Gastroesophageal sphincter (tissue), 4 donors: ENCODE measurements around the gene DGKI. TPM values are rescaled to one million over a fixed set of nuclear protein-coding genes. Genes with fewer than 3 reads are reported as not detected.
"Not testable (repeated sequence)": the region's sequence is repeated elsewhere in the genome, so short reads cannot be mapped to it uniquely, and the experiment has no call there.

Experiments used
- ATAC-seq: fragments of 150-250 bp; one replicate; pipeline ENCODE4 v1.9.1; 2016; ENCODE audit warnings: mild to moderate bottlenecking, moderate library complexity
- H3K27ac ChIP-seq, 4 donors: fragments of 200-600 bp; sonication (generic) in 3 of 4; 1 replicate in 3 of 4; 2 replicates in 1 of 4; pipeline ENCODE4 v1.5.1; 2016 to 2019
- H3K27me3 ChIP-seq: fragments of 200-600 bp; sonication (generic); one replicate; pipeline ENCODE4 v1.5.1; 2019
- H3K36me3 ChIP-seq, 2 donors: fragments of 200-600 bp; sonication (generic); one replicate each; pipeline ENCODE4 v1.5.1; 2019; ENCODE audit warnings: control low read depth in 1 of 2
- H3K4me1 ChIP-seq, 3 donors: fragments of 200-600 bp; sonication (generic); 1 replicate in 2 of 3; 2 replicates in 1 of 3; pipeline ENCODE4 v1.5.1; 2016 to 2019; ENCODE audit warnings: control low read depth in 2 of 3
- H3K4me3 ChIP-seq, 2 donors: fragments of 200-600 bp; sonication (generic); one replicate each; pipeline ENCODE4 v1.5.1; 2019; ENCODE audit warnings: mild to moderate bottlenecking in 1 of 2, moderate library complexity in 1 of 2
- H3K9me3 ChIP-seq, 3 donors: fragments of 200-600 bp; sonication (generic); one replicate each; pipeline ENCODE4 v1.5.1; 2017 to 2019; ENCODE audit warnings: control low read depth in 2 of 3
- EP300 ChIP-seq: sonication (generic); formaldehyde crosslinking; IDR thresholded peaks from one replicate; pipeline ENCODE4 v1.6.1; 2017; ENCODE audit warnings: antibody characterized with exemption, mild to moderate bottlenecking
- POLR2A ChIP-seq, 2 donors: fragments of 450-650 bp; IDR thresholded peaks; one replicate each; pipeline ENCODE4 v1.6.1; 2017; ENCODE audit warnings: antibody characterized with exemption in 2 of 2, mild to moderate bottlenecking in 2 of 2, moderate library complexity in 1 of 2
- POLR2AphosphoS5 ChIP-seq: sonication (generic); formaldehyde crosslinking; IDR thresholded peaks from one replicate; pipeline ENCODE4 v1.6.1; 2017; ENCODE audit warnings: antibody characterized with exemption
- WGBS, 2 donors: methylation state at CpG; one replicate each; pipeline ENCODE4 v1.1.5; 2018; ENCODE audit warnings: low coverage in 1 of 2; 5-methylcytosine and 5-hydroxymethylcytosine counted together
- total RNA-seq, 4 donors: library from RNA; depleted of rRNA; stranded (reverse); fragments of >200 nt; gene quantifications; one replicate each; pipeline ENCODE4 v1.1.0, GENCODE V29; 2016
- TF ChIP-seq, protein P1 (sequence below), 4 experiments: fragments of 200-600 bp in 2 of 4; fragments of 450-650 bp in 2 of 4; sonication (generic) in 1 of 4; IDR thresholded peaks; one replicate each; pipeline ENCODE4 v1.5.1; 2017 to 2019; ENCODE audit warnings: antibody characterized with exemption in 4 of 4, mild to moderate bottlenecking in 2 of 4, moderate library complexity in 2 of 4

DGKI gene
- total RNA-seq, 4 donors from 2014 or later, result 0.27 to 4.8 (median 3.2) TPM

DNA sequence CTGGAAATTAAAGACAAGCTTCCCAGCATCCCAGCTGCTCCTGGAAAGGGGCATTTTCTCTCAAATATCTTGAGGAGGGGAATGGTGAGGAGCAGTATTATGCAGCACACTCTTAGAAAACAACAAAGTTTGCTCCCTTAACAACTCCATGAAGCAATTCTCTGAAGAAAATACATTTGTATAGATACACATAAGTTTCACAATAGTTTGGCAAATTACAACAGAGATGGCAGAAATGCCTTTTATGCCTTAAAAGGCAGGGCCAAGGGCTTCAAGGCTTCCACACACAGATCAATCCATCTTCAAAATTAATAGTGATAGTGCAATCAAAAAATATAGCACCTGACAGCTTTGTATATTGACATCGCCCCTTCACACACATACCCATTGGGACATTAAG lies 12.2 kb downstream of the DGKI start:
- no peak for ATAC-seq
- Histone ChIP-seq H3K36me3 (no peaks in the 10 kb centered on the region), H3K4me1 (peaks cover 0 to 12% (median 5%) of the 10 kb centered on the region in 3 donors), H3K27ac (no peak overlapping the region), H3K9me3 (peaks cover 0 to 17% (median 0%) of the 10 kb centered on the region in 3 donors), H3K27me3 (no peaks in the 10 kb centered on the region), H3K4me3 (no peak overlapping the region)
- WGBS, 2 donors, result 91 to 100% methylated on average over 1 of the region's 1 CpG
- TF ChIP-seq EP300 (no peak), POLR2AphosphoS5 (no peak), POLR2A (IDR thresholded peaks at IDR 0.05) (no peak)
- TF ChIP-seq, protein P1, sequence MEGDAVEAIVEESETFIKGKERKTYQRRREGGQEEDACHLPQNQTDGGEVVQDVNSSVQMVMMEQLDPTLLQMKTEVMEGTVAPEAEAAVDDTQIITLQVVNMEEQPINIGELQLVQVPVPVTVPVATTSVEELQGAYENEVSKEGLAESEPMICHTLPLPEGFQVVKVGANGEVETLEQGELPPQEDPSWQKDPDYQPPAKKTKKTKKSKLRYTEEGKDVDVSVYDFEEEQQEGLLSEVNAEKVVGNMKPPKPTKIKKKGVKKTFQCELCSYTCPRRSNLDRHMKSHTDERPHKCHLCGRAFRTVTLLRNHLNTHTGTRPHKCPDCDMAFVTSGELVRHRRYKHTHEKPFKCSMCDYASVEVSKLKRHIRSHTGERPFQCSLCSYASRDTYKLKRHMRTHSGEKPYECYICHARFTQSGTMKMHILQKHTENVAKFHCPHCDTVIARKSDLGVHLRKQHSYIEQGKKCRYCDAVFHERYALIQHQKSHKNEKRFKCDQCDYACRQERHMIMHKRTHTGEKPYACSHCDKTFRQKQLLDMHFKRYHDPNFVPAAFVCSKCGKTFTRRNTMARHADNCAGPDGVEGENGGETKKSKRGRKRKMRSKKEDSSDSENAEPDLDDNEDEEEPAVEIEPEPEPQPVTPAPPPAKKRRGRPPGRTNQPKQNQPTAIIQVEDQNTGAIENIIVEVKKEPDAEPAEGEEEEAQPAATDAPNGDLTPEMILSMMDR (IDR thresholded peaks at IDR 0.05), result no peak

DNA sequence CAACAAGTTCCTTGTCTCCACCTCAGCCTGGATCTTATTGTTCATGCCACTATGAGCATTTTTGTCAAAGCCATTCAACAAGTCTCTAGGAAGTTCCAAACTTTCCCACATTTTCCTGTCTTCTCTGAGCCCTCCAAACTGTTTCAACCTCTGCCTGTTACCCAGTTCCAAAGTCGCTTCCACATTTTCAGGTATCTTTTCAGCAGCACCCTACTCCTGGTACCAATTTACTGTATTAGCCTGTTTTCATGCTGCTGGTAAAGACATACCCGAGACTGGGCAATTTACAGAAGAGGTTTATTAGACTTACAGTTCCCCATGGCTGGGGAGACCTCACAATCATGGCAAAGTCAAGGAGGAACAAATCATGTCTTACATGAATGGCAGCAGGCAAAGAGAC lies 13.8 kb downstream of the DGKI start:
- not testable (repeated sequence) for H3K27ac ChIP-seq, H3K36me3 ChIP-seq, H3K27me3 ChIP-seq, H3K4me3 ChIP-seq, ATAC-seq
- Histone ChIP-seq H3K9me3 (peaks cover 0 to 17% (median 0%) of the 10 kb centered on the region in 3 donors), H3K4me1 (peaks cover 0 to 14% (median 5%) of the 10 kb centered on the region in 3 donors)
- WGBS, 2 donors, result 100% methylated on average over 1 of the region's 2 CpGs

- 92 to 100% methylated on average over 2 of the region's 2 CpGs for WGBS, 2 donors
- TF ChIP-seq EP300, result no peak
- no peak for TF ChIP-seq POLR2AphosphoS5
- no peak for TF ChIP-seq POLR2A (IDR thresholded peaks at IDR 0.05)
- TF ChIP-seq, protein P1 (IDR thresholded peaks at IDR 0.05), result no peak
Measured at GRCh38 chr7:137832382-137832781, 14.4 kb downstream of the DGKI start.

DNA sequence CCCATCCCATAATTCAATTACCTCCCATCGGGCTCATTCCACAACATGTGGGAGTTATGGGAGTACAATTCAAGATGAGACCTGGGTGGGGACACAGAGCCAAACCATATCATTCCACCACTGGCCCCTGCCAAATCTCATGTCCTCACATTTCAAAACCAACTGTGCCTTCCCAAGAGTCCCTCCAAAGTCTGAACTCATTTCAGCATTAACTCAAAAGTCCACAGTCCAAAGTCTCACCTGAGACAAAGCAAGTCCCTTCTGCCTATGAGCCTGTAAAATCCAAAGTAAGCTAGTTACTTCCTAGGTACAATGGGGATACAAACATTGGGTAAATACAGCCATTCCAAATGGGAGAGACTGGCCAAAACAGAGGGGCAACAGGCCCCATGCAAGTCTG lies 15.2 kb downstream of the DGKI start:
- not testable (repeated sequence) for H3K27ac ChIP-seq, H3K4me3 ChIP-seq, ATAC-seq, H3K36me3 ChIP-seq, H3K27me3 ChIP-seq
- 100% methylated on average over 1 of the region's 1 CpG for WGBS, 2 donors
- Histone ChIP-seq H3K4me1 (peaks cover 0 to 13% (median 5%) of the 10 kb centered on the region in 3 donors), H3K9me3 (peaks cover 0 to 17% (median 0%) of the 10 kb centered on the region in 3 donors)

More at GRCh38 chr7:137832382-137832781, 14.4 kb downstream of the DGKI start:
- Histone ChIP-seq H3K4me3 (no peak overlapping the region), H3K27me3 (no peaks in the 10 kb centered on the region), H3K9me3 (peaks cover 0 to 17% (median 0%) of the 10 kb centered on the region in 3 donors), H3K36me3 (no peaks in the 10 kb centered on the region), H3K27ac (no peak overlapping the region), H3K4me1 (peaks cover 0 to 14% (median 5%) of the 10 kb centered on the region in 3 donors)
- ATAC-seq, result no peak

- Histone ChIP-seq H3K4me3 (no peak overlapping the region), H3K27me3 (no peaks in the 10 kb centered on the region), H3K27ac (no peak overlapping the region), H3K9me3 (peaks cover 0 to 17% (median 0%) of the 10 kb centered on the region in 3 donors), H3K36me3 (no peaks in the 10 kb centered on the region), H3K4me1 (peaks cover 0 to 10% (median 5%) of the 10 kb centered on the region in 3 donors)
- TF ChIP-seq EP300 (no peak), POLR2AphosphoS5 (no peak), POLR2A (IDR thresholded peaks at IDR 0.05) (no peak)
- TF ChIP-seq, protein P1 (IDR thresholded peaks at IDR 0.05), result no peak
- whole genome bisulfite sequencing, 2 donors, result 48 to 66% methylated on average over 5 to 7 of the region's 7 CpGs
- no peak for ATAC-seq
Measured at GRCh38 chr7:137829337-137829992, 17.3 kb downstream of the DGKI start.

GRCh38 chr7:137828456-137828855 lies 18.3 kb downstream of the DGKI start:
- ATAC-seq, result no peak
- H3K9me3 ChIP-seq, result peaks cover 0 to 16% (median 0%) of the 10 kb centered on the region in 3 donors
- TF ChIP-seq POLR2AphosphoS5 (no peak), EP300 (no peak), POLR2A (IDR thresholded peaks at IDR 0.05) (no peak)
- TF ChIP-seq, protein P1 (IDR thresholded peaks at IDR 0.05), result no peak
- no peaks in the 10 kb centered on the region for H3K27me3 ChIP-seq
- no peaks in the 10 kb centered on the region for H3K36me3 ChIP-seq
- WGBS, 2 donors, result 75 to 100% methylated on average over 1 of the region's 1 CpG
- peaks cover 0 to 10% (median 5%) of the 10 kb centered on the region in 3 donors for H3K4me1 ChIP-seq
- no peak overlapping the region for H3K27ac ChIP-seq
- no peak overlapping the region for H3K4me3 ChIP-seq
